PFSK-1 (cell line): ENCODE measurements around the gene TBX18.

Experiments used
- POLR2AphosphoS5 ChIP-seq: IDR thresholded peaks from 2 replicates; pipeline ENCODE4 v1.6.1; 2012; ENCODE audit warnings: low read depth, mild to moderate bottlenecking, control low read depth, low read length, moderate library complexity
- SIN3A ChIP-seq: IDR thresholded peaks from 2 replicates; pipeline ENCODE4 v1.6.1; 2012; ENCODE audit warnings: mild to moderate bottlenecking, low read length, moderate library complexity, borderline replicate concordance; ENCODE audit not compliant: insufficient read depth
- TAF1 ChIP-seq: IDR thresholded peaks from 2 replicates; pipeline ENCODE4 v1.6.1; 2012; ENCODE audit warnings: low read length, control low read depth, borderline replicate concordance; ENCODE audit not compliant: insufficient read depth
- TF ChIP-seq, protein P1 (sequence below), 2 experiments: IDR thresholded peaks; 2 replicates each; pipeline versions ENCODE4 v1.6.1 to v1.8.0; 2011 to 2012; ENCODE audit warnings: low read depth in 2 of 2, low read length in 2 of 2, control low read depth in 1 of 2, inconsistent platforms in 1 of 2, mild to moderate bottlenecking in 1 of 2, moderate library complexity in 1 of 2; ENCODE audit not compliant: insufficient read depth in 1 of 2

GRCh38 chr6:84638286-84638685 is 126.1 kb downstream of the TBX18 start:
- TF ChIP-seq POLR2AphosphoS5 (no peak), SIN3A (no peak), TAF1 (no peak)
- TF ChIP-seq, protein P1, sequence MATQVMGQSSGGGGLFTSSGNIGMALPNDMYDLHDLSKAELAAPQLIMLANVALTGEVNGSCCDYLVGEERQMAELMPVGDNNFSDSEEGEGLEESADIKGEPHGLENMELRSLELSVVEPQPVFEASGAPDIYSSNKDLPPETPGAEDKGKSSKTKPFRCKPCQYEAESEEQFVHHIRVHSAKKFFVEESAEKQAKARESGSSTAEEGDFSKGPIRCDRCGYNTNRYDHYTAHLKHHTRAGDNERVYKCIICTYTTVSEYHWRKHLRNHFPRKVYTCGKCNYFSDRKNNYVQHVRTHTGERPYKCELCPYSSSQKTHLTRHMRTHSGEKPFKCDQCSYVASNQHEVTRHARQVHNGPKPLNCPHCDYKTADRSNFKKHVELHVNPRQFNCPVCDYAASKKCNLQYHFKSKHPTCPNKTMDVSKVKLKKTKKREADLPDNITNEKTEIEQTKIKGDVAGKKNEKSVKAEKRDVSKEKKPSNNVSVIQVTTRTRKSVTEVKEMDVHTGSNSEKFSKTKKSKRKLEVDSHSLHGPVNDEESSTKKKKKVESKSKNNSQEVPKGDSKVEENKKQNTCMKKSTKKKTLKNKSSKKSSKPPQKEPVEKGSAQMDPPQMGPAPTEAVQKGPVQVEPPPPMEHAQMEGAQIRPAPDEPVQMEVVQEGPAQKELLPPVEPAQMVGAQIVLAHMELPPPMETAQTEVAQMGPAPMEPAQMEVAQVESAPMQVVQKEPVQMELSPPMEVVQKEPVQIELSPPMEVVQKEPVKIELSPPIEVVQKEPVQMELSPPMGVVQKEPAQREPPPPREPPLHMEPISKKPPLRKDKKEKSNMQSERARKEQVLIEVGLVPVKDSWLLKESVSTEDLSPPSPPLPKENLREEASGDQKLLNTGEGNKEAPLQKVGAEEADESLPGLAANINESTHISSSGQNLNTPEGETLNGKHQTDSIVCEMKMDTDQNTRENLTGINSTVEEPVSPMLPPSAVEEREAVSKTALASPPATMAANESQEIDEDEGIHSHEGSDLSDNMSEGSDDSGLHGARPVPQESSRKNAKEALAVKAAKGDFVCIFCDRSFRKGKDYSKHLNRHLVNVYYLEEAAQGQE (IDR thresholded peaks at IDR 0.05; ENCODE audit: insufficient read depth in 1 of 2, low read depth in 2 of 2, low read length in 2 of 2) = no peak
